Femur (tissue), 1 donor: ENCODE measurements around the gene VAPA.
"Not testable (repeated sequence)": the region's sequence is repeated elsewhere in the genome, so short reads cannot be mapped to it uniquely, and the experiment has no call there.

Source experiments
- DNase-seq: peaks from one replicate; pipeline ENCODE4 v3.0.0-alpha.2; 2017

Gene VAPA

DNA sequence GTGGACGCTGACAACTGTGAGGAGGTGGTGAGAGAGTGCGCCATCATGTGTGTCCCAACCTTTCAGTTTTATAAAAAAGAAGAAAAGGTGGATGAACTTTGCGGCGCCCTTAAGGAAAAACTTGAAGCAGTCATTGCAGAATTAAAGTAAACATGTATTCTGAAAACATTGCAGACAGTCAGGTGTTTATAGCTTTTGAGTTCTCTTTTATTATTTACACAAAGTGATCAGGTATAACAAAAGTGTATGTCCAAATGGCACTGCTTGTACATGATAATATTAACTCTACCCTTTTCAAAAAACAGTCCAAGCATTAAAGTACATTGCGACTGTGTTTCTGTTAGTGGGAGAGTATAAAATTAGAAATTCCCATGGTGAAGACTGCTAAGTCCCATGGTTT lies 25.8 kb upstream of the VAPA start:
- no peak for DNase-seq

DNA sequence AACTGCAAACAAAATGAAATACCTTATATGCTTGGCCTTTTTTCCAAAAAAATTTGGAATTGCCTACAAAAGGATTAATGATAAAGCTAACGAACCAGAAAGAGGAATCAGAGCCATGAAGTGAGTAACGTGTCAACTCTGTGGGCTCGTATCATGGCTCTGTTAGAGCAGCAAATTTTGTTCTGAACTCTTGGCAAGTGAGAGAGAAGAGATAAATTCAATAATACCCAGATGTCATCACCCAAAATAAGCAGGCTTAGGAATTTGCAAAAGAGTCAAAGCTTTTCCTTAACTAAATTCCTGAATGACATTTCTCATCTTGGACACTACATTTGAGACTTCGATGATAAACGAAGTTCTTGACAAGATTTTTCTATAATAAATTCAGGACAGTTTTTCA lies 23.6 kb upstream of the VAPA start:
- DNase-seq: no peak

DNA sequence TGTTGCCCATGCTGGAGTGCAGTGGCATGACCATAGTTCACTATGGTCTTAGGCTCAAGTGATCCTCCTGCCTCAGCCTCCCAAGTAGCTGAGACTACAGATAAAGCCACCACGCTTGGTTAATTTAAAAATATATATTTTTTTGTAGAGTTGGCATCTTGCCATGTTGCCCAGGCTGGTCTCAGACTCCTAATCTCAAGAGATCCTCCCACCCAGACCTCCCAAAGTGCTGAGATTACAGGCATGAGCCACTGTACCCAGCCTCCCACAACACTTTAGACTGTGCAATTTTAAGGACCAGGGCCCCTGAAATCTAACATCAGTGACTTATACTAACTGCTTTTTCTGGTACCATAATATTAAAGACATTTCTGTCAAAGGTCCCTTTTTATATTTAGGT lies 22.9 kb upstream of the VAPA start:
- DNase-seq: no peak

DNA sequence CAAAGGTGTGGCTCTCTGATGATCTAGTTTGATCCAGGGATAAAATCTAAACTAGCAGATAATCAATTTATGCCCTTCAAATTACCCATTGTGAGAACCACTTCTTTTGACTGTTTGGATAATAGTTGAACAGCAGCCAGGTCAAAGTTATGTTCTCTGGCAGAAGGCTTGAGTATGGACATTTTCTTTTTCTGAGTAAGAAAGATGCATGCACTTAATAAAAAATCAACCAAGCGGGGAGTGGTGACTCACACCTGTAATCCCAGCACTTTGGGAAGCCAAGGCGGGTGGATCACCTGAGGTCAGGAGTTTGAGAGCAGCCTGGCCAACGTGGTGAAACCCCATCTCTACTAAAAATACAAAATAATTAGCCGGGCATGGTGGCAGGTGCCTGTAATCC lies 22.3 kb upstream of the VAPA start:
- not testable (repeated sequence) for DNase-seq

DNA sequence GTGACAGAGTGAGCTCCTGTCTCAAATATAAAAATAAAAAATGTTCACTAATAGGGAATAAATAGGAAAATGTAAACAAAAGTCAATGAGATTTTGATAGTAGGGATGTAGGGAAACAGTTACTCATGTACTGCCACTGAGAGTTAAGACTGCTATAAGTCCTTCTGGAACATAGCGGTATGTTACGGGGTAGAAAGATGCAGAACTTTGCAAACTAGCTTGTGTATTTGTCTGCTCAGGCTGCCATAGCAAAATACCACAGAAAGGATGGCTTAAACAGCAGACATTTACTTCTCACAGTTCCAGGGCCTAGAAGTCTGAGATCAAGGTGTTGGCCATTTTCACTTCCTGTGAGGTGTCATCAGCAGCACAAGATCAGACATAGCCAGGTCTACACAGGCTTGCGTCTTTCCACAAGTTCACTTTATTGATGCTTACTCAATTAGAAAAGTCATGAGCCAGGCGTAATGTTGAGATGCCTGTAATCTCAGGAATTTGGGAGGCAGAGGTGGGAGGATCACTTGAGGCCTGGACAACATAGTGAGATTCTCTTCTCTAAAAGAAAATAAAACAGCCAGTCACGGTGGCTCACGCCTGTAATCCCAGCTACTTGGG lies 19.3 kb upstream of the VAPA start:
- no peak for DNase-seq

DNA sequence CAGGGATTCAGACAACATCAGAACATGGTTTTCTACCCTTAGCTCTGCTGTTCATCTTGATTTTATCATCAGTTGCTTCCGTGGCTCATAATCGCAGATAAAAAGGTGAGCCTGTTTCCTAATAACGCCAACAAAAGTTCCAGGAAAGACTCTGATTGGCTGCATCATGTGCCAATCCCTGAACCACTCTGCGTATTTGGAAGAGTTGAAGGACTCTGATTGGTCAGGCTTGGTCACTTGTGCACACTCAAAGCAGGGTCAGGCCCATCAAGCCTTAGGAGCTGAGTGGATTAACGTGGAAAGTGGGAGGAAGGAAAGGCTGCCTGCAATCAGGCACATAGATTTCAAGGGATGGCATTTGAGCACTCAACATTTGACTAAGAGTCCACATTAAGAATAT lies 16.7 kb upstream of the VAPA start:
- DNase-seq: no peak

DNA sequence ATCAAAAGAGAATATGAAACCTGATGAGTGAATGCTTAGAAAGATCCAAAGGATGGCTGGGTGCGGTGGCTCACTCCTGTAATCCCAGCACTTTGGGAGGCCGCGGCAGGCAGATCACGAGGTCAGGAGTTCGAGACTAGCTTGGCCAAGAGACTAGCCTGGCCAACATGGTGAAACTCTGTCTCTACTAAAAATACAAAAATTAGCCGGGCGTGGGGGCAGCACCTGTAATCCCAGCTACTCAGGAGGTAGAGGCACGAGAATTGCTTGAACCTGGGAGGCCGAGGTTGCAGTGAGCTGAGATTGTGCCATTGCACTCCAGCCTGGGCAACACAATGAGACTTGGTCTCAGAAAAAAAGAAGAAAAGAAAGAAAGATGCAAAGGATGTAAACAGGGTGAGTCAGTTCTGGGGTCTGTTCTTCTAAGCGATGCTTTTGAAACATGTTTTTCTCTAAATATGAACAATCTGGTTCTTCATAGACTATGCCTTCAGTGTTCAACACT lies 16.0 kb upstream of the VAPA start:
- DNase-seq: not testable (repeated sequence)

DNA sequence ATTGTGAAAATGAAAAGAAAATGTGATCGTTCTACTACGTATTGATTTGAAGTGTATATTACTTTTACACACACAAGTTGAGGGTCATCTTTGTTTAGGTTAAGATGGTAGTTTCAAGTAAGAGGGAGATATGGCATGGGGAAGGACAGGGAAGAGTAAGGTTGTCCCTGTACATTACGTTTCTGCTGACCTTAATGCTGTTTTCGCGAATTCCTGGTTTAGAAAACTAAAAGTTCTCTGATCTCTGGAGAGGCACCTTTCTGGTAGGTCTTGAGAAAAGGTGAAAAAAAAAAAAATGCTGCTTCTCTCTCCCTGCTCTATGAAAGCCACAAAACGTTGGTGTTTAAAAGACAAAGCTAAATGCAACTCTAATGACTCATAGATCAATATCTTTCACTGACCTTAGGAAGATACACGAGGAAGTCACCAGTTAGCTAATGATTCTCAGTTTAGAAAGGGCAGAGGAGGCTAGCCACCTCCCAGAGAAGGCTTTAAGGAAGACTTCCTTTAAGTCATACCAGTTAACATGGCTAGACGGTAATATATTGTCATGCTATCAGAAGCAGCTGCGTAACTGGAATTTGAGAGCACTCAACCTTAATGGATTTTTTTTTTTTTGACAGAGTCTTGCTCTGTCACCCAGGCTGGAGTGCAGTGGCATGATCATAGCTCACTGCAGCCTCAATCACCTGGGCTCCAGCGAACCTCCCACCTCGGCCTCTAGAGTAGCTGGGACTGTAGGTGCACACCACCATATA lies 14.8 kb upstream of the VAPA start:
- no peak for DNase-seq

DNA sequence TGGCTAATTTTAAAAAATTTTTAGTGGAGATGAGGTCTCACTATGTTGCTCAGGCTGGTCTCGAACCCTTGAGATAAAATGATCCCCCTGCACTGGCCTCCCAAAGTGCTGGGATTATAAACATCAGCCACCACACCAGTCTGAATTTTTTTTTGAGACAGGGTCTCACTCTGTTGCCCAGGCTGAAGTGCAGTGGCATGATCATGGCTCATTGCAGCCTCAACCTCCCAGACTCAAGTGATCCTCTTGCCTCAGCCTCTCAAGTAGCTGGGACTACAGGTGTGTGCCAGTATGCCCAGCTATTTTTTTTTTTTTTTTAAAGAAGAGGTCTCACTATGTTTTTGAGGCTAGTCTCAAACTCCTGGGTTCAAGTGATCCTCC lies 14.3 kb upstream of the VAPA start:
- not testable (repeated sequence) for DNase-seq

DNA sequence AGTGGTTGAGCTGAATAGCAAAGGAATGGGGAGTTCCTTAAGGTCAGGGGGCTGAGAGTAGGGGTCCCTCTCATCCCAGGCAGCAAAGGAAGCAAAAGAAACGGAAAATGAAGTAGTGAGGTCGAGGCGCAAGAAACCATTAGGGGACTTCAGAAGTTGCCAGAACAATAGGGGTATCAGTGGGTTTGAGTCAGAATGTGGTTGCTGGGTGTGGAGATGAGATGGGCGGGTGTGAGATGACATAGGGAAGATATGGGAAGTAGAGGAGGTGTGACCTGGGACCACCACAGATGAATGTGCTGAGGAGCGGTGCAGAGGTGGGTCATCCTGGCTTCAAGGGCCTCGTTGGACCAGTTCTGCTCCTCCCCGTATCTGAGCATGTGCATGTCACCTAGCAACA lies 13.1 kb upstream of the VAPA start:
- no peak for DNase-seq

DNA sequence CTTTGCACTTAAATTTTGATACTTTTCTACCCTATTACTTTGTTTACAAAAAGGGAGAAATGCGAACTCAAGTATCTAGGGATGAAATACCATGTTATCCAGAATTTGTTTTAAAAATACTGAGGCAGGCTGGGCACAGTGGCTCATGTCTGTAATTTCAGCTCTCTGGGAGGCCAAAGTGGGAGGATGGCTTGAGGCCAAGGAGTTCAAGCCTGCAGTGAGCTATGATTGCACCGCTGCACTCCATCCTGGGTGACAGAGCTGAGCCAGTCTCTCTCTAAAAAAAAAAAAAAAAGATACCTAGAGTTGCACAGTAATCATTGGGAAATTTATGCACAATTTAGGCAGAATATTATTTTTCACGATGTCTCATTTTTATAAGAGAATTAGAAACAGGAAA lies 12.4 kb upstream of the VAPA start:
- no peak for DNase-seq

DNA sequence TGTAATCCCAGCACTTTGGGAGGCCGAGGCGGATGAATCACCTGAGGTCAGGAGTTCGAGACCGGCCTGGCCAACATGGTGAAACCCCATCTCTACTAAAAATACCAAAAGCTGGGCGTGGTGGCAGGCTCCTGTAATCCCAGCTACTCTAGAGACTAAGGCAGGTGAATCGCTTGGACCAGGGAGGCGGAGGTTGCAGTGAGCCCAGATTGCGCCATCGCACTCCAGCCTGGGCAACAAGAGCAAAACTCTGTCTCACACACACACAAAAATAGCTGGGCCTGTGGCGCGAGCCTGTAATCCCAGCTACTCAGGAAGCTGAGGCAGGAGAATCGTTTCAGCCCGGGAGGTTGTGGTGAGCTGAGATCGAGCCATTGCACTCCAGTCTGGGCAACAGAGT lies 11.6 kb upstream of the VAPA start:
- not testable (repeated sequence) for DNase-seq

DNA sequence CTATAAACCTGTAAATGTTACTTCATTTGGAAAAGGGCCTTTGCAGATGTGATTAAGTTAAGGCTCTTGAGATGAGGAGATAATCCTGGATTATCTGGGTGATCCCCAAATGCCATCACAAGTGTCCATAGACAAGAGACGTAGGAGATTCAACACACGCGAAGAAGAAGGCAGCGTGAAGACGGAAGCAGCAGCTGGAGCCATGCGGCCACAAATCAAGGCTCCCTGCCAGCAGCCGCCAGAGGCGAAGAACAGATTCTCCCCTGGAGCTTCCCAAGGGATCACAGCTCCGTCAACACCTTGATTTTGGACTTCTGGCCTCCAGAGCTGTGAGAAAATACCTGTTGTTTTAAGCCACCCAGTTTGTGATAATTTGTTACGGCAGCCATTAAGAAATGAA lies 11.0 kb upstream of the VAPA start:
- no peak for DNase-seq

DNA sequence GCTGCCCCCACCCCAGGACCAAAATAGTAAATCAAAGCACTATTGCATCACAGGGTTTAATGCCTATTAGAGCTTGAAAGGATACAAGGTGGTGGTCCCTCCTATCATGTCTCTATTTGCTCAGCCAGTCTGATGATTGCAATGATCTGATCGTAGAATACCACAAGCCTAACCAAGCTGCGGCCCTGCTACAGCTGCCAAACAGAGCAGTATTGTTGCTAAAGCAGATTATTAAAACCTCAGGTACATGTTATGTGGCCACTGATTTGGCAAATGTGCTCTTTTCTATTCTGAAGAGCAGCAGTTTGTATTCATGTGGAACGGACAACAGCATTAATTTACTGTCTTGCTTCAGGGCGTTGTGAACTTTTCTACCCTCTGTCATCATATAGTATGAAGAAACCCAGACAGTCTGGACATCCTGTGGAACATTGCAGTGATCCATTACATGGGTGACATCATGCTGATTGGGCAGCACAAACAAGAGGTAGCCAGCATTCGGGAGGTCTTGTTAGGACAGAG lies 8.4 kb upstream of the VAPA start:
- DNase-seq: no peak

DNA sequence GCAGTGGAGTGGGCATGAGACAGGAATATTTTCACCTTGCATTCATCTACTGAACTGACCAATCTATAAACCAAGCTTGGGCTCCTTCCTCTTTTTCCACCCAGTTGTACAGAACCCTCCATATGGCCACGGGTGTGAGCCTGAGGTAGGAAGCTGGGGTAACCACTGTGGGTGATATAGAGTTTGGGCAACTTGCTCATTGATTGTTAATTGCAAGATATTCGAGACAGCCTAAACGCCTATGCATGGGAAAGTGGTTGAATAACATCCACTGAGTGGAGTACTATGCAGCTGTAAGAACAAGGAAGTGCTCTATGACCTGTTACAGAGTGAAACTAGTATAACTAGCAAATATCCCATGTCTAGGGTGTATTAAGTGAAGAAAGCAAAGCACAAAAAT lies 7.3 kb upstream of the VAPA start:
- no peak for DNase-seq

DNA sequence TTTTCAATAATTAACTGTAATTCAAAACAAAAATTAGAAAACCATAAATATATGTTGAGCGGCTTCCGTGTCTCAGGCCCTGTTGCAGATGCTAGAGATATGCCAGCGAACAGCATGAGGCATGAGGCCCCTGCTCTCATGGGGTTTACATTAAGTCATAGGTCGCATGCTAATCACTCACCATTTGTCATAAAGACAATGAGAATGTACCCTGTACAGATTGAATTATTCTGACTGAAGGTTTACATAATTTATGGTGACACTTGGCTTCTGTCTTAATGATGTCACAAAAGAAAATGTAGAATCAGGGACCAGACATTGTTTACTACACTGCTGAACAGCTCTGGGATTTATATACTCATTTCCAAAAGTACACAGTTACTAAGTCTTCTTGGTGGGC lies 5.9 kb upstream of the VAPA start:
- DNase-seq: no peak

DNA sequence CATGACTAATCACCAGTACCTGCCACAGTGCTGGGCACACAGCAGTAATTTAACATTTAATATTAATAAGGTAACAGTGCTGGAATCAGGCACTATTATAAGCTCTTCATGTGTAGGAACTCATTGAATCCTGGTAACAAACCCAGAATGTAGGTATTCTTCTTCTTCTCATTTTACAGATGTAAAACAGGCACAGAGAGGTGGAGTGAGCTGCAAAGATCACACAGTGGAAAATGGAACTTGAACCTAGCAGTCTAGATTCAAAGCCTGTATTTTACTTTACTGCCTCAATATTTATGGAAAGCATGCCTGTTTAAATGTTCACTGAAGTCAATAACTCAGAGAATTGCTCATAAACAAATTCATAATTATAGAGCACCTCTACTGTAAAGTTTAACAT lies 3.7 kb upstream of the VAPA start:
- no peak for DNase-seq

DNA sequence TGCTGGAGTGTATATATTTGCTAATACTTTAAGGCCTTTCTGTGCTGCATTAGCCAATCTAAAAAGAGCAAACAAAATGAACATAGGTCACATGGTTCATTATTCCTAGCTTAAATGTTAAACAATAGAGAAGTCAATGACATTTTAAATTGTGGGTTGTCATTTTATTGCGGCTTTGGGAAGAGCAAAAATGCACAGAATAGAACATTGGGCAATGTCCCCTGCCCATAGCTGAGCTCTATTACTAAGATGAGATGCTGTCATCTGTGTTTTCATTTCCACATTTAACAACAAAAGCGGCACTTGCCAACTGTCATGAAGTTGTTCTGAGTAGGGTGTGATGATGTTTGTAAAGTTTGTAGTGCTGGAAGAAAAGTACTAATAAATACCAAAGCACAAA lies 3.2 kb upstream of the VAPA start:
- DNase-seq: no peak

DNA sequence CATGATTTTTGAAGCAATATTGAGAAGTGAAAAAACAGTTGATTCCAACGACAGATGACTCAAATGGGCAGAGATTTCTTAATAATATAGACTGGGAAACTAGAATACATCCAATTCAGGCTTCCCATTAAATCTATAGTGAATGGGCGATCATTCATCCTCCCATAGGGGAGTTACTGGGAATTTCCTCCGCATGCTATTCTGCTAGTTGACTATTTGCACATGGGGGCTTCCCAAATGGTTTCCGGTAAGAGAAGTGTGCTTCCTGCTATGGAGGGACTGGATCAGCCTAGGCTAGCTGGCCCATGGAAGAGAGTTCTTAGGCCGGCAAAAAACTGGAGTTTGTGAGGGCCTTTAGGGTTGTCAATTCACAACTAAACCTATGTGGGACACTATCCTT lies 2.6 kb upstream of the VAPA start:
- DNase-seq: no peak

DNA sequence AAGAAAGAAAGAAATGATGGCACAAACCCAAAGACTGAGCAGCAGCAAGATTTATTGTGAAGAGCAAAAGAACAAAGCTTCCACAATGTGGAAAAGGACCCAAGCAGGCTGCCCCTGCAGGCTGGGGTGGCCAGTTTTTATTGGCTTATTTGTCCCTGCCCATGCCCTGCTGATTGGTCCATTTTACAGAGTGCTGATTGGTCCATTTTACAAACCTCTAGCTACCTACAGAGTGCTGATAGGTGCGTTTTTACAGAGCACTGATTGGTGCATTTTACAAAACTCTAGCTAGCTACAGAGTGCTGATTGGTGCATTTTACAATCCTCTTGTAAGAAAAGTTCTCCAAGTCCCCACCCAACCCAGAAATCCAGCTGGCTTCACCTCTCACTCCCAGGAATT lies 1.5 kb upstream of the VAPA start:
- DNase-seq: not testable (repeated sequence)

DNA sequence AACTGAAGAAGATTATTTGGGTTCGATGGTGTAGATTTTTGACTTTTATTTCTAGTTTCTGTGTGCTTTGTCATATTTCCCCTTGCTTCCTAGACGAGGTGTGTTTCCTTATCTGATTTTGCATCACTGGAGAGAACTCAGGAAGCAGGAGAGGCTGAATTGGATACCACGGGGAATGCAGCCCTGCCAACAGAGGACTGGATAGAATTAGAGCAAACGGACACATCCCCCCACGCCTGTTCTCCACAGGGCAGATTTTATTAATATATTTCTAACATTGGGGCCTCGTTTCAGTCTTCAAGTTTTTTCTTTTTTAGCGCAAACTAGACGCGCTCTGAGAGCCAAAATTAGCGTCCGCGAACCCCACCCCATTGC lies 678 bp upstream of the VAPA start:
- DNase-seq: no peak

DNA sequence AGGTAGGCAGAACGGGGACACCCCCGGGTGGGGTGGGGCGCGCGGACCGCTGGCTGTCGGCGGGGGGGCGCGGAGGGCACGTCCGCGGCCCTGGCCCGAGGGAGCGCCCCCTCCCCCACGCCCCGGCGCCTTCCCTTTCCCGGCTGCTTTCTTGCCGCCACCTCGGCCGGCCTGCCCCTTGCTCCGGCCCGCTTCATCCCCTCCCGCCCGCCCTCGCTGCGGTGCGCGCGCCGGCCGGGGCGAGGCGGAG lies 443 bp downstream of the VAPA start:
- no peak for DNase-seq

DNA sequence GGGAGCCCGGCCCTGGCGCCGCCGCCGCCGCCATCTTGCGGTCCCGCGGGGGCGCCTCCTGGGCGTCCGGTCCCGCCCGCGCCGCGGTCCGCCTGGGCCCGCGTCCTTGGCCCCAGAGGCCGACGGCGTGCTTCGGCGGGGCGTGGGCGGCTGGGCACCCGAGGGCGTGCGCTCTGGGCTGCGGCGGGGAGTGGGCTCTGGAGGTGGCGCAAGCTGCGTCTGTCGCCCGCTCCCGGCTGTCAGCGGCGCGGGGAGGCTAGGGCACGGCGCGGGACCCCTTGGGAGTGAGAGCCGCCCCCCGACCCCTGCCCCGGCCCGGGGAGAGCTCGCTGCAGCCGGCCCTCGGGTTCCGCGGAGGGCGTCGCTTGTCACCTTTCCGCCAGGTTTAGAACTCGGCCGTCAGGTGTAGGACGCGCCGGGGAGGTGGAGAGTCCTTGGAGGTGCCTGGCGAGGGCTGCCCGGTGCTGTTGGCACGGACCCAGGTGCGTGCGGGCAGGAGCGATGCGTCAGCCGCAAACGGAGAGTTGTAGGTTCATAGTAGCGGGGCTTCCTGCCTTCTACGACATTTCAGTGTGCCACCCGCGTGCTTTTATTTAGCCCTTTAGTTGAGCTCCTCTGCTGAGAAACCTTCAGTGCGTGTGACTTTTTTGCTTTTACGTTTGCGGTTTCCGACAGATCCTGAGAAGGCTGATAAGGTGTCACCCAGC lies 921 bp downstream of the VAPA start:
- peak; percentile 78 for DNase-seq
